GM19395 (cell line): ENCODE data around the gene DNAH5.

Source experiments
- ATAC-seq: cut with Tn5 transposase; IDR thresholded peaks from one replicate; pipeline ENCODE4 v1.9.1; 2021; ENCODE audit warnings: mild to moderate bottlenecking, moderate library complexity; ENCODE audit not compliant: unreplicated experiment

DNAH5 gene

DNA sequence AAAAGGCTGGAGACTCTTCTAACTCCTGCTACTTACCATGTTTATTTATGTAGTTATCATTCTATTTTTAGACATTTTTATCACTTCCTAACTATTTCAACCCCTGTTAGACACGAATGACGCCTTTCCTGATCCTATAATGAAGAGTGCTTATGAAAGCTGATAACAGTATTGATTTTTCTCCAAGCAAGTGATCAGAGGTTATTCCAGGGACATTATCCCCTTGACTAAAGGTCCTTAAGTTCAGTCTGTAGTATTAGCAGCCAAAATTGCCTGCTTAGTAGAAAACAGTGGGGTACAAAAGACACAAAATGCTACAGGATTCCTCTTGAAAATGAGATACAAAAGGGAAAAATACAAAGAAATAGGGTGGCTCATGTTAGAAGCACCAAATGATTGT is 235.6 kb downstream of the DNAH5 start:
- ATAC-seq: no peak

DNA sequence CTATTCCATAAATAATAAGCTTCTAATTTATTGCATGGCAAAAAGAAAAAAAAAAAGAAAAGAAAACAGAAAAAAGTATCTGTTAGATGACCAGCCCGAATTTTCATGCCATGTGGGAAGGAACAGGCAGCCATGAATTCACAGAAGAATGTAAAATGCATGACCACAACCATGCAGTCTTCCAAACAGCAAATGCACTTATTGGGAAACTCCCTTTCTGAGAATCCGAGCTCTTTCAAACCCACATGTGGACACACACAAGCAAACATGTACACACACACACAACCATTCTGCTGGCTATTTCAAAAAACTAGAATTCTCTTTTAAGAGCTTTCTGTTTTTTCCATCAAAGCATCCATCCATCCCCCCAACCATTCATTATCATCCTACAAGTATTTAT is 236.1 kb downstream of the DNAH5 start:
- ATAC-seq: no peak

DNA sequence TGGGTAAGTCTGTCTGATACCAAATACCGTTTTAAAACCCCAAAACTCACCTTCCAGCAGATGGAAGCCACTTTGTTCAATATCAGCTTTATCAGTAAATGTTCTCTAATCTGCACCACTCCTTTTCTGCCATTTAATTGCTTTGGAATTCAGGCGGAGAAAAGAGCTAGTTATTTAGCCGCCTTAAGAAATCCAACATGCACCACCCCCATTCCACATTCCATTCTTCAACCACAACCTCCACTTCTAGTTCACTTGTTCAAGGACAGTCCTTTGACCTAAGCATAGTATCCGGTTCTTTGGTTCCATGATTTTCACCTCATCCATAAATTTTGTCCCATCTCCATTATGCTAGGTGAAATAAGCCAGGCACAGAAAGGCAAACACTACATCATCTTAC is 240.1 kb downstream of the DNAH5 start:
- ATAC-seq: no peak

DNA sequence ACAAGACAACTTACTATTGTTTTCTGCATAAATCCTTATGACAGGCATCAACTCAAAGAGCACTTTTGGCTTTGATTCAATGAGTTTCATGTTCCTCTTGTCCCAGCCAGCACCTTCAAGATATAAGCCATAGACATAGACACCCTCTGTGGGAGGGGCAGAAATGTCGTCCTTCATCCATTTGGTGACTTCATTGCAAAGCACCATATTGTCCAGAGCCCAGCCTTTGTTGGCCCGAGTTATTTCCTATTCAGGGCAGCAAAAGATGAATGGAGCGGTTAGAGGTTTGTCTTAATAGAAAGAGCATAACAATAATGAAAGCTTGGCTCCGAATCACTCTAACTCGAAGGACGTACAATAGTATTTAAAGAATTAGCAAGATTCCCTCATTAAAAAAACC is 243.9 kb downstream of the DNAH5 start:
- ATAC-seq: no peak

DNA sequence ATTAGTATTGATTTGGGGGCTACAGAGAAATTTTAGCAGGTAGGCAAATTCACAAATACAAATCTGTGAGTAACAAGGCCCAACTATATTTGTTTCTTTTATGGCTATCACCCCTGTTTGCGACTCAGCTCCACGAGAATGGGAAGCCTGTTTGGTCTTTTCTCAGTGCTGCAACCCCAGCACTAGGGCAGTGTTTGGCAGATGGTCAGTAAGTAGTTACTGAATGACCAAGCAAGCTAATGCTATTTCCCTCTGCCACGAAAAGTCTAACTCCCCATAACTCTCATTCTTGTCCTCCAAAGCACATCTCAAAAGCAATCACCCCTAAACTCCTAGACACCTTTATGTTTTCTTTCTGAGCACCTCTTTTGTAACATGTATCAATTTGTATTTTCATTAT is 245.6 kb downstream of the DNAH5 start:
- ATAC-seq: no peak

DNA sequence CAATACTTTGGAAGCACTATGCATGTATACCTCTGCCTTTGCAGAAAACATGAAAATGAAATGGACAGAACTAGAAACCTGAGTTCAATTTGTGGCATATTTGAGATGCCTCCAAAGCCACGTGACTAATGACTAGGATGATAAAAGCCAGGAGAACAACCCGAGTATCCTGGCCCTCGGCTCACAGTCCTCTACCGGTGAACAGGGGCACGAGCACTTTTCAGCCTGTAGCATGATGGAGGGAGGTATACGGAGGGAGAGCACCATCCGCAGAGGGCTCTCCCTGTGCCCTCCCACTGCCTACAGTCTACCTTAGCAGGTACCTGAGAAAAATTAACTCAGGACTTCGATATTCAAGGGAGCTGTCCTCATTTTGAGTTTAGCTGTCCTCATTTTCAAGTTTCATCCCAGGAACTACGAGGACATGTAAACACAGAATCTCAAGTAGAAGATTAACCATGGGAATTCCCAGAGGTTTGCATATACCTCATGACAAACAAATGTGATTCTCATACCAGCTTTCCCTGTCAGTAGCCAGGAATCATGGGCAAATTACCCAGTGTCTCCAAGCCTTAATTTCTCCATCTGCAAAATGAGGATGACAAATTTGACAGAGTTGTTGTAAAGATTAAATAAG is 249.3 kb downstream of the DNAH5 start:
- no peak for ATAC-seq

DNA sequence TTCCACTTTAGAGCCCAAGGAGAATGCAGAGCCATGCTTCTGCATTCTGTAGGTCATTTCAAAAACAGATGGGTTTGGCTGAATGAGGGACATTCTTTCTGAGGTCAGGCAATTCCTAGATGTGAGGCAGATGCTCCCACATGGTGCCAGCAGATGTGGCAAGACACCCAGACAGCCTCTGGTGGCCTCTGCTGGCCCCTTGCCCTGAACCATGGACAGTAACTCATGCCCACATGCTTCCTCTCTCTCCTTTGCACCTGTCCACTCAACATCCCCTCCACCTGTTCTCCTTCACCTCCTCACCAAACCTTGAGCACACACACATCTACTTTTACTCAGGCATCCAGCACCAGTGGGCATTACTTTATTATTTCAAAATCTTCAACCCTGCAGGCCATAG is 252.3 kb downstream of the DNAH5 start:
- no peak for ATAC-seq

DNA sequence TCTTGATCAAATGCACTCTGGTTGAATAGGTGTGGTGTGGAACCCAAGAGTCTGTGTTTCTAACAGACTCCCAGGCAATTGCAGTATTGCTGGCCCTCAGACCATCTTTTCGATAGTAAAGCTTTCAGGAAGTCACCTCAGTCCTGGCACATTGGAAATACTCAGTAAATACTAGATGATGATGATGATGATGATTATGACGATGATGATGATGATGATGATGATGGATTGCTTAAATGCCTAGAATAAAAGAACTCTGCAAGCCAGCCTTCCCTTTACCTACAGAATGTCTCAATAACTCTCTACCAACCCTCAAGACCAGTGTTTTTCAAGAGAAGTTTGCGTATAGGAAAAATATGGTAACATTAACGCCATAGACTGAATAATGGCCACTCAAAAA is 268.0 kb downstream of the DNAH5 start:
- no peak for ATAC-seq

DNA sequence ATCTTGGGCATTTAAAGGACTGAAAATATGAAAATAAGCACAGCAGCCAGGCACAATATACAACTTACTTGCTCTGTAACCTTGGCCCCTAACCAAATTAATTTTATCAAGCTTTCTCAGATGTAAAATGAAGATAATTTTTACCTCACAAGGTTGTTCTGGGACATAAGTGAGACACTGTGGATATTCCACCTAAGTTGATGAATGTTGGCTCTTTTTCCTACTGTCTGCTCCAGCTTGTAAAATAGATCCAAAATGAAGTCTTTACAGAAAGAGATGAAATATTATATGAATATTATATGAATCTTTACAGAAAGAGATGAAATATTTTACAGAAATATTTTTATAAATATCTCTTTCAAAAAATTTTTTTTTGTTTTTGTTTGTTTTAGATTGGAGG is 270.1 kb downstream of the DNAH5 start:
- no peak for ATAC-seq

DNA sequence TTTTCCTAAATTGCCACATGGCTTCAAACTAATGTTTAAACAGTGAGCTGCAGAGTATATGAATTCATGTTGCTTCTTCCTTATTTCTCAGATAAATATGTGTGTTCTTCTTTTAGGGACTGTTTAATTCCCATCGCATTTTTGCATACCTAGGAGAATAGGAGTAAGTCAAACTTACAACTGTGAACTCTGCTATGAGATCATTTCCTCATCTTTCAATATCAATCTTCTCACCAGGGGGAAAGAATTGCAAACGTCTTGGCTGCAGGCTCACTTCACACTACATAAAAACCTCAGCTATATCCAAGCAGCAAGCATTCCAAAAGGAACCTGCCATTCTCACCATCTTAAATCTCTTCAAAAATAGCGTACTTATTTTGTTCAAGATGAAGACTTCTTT is 271.0 kb downstream of the DNAH5 start:
- no peak for ATAC-seq

DNA sequence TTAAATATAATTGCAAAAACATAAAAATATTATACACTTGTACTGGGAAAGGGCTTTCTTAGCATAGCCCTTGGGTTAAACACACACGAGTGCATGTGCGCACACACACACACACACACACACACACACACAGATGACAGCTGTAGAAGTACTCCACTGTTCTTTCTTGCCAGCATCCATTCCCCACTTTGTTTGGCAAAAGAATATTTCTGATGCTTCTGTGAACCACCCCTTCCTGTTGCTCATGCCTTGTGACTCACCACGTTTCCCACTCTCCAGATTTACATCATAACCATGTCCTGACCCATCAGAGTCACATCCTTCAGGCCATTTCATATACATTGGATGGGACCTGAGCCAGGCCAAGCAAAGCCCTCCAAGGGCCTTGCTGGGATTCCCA is 280.1 kb downstream of the DNAH5 start:
- ATAC-seq: no peak

DNA sequence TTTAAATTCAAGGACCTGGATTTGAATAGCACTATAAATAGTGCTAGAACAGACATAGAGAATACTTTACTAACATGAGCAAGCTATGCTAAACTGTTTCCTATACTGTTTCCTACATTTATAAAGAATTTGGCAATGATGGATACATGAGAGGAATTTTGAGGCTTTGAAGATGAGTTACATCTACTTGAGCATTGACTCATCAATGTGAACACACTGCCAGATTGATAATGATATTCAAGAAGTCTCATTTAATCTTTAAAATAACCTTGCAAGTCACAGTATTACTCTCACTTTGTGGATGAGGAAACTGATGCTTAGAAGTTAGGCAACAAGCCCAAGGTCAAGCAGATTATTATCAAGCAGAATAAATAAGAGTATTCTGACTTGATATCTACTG is 281.9 kb downstream of the DNAH5 start:
- ATAC-seq: no peak

DNA sequence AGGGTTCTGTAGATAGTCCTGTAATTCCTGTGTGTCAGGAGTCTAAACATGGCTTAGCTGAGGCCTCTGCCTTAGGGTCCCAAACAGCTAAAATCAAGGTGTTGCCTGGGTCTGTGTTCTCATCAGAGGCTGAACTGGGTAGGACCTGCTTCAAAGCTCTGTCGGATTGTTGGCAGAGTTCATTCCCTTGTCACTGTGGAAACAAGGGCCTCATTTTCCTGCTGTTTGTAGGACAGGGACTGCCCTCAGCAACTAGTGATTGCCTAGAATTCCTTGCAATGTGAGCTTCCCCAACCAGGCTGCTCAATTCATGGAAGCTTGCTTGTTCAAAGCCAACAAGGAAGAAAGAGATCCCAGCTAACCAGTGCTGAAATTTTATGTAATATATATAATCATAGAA is 283.2 kb downstream of the DNAH5 start:
- ATAC-seq: no peak

DNA sequence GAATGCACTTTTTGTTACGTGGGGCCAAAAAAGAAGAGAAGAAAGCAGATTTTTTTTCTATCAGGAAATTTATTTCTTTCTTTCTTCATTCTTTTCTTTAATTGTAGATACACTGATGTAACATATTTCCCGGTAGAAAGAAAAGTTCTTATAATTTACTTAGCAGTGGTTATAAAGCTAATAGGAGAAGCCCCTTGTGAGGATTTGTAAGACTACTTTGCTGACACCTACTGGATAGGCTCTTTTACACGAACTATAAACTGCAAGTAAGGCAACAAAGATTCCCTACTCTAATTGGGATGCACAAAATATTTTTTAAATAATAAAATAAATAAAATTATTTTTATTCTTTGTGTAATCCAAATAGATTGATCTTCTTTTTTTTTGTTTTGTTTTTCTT is 284.4 kb downstream of the DNAH5 start:
- ATAC-seq: no peak

DNA sequence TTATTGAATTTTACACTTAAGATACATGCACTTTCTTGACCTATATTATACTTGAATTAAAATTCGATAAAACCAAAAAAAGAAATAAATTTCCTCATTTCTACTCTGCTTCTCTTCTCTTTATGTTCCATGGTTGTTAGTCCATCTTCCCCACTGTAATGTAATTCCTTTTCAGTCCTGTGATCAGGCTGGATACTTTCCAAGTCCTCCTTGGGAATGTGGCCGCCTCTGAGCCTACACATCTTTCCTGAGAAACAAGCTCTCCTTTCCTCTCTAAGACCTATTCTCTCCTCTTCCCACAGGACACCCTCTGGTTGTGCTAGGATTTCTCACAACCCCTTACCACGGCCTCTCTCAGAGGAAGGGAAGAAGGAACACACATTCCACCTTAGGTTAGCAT is 285.1 kb downstream of the DNAH5 start:
- ATAC-seq: no peak

DNA sequence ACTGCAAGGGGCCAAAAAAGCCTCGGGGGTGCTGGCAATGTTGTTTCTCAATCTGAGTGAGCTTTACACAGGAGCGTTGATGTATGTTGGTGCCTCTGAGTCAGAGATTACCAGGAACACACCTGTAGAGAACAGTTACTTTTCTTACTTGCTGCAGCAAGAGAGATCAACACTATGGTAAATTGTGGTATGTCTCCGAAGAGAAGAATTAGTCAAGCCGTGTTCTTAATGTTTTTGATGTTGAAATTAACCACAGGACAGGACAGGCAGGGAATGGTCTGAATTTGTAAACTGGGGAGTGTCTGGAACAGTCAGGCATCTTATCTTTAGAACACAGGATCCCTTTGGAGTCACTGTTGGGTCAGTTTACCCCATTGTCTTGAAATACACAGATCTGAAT is 285.7 kb downstream of the DNAH5 start:
- no peak for ATAC-seq

DNA sequence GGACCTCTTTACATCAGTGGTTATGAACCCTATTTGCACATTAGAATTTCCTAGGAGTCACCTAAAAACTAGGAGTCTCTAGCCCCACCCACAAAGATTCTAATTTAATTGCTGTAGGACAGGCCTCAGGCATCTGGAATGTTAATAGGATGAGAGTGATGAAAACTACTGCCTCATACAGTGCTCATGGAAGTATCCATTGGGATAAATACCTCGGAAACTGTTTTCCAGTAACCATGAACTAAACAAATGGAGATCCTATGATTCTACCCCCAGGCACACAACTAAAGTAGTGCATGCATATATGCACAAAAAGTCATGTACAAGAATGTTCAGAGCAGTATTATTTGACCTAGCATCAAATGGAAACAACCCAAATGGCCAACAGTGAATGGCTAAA is 286.3 kb downstream of the DNAH5 start:
- ATAC-seq: no peak

DNA sequence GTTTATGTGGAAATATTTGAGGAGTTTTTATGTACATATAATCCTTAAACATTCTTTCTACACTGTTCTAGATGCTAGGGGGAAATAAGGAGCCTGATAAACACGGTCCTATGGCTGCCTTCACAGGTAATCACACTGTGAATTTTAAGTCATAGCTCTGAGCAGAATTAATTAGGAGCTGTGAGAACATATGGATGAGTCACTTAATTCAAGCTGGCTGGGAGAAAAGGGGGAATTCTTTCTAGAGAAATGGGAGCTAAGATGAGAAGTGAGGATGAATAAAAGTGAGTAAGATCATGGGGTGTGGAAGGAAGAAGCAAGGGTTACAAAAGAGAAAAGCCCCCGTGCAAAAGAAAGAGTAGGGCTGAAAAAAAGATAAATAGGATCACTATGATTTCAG is 290.8 kb downstream of the DNAH5 start:
- ATAC-seq: no peak

DNA sequence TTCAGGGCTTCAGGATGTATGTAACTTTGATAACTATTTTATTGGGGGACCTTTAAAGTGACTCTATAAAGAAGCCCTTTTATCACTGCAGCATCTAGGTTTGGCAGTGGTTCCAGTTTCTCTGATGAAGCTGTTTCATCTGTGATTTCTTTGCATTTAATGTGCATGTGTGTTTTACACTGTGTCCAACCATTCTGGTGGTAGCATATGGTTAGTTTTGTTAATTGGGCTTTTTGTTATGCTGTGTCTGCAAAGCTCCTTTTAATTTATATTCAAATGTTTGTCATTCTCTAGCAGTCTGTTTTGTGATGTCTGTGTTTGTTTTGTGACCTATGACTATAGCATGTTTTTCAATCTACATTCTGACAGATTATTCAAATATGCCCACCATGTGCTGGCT is 294.8 kb downstream of the DNAH5 start:
- no peak for ATAC-seq

DNA sequence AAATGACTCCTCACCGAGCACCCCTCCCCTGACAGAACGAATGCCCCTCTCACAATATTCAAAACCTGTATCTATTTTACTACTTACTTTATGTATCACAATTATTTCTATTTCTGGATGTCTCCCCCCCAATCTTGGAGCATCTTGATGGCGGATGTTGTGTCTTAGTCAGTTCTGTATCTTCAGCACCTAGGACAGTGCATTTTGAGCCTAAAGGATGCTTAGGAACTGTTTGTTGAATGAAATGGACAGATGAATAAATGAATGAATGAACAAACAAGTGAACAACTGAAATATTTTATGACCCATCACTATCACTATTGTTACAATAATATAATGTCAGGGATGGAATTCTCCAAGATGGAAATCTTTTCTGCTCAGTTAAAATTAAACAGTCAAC is 295.7 kb downstream of the DNAH5 start:
- no peak for ATAC-seq

DNA sequence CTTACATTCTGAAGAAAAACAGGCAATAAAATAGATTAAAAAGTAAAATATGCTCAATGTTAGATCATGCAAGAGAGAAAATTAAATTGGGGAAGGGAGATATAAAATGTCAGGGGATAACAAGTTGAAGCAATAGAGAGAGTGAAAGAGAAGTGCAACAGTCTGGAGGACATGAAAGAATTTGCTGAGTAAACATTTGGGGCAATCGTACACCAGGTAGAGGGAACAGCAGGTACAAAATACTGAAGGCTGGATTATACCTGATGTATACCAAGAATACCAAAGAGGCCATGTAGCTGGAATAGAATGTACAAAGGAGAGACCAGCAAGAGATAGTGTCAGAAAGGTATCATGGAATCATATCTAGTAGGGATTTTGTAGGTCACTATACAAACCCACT is 300.8 kb downstream of the DNAH5 start:
- ATAC-seq: no peak

DNA sequence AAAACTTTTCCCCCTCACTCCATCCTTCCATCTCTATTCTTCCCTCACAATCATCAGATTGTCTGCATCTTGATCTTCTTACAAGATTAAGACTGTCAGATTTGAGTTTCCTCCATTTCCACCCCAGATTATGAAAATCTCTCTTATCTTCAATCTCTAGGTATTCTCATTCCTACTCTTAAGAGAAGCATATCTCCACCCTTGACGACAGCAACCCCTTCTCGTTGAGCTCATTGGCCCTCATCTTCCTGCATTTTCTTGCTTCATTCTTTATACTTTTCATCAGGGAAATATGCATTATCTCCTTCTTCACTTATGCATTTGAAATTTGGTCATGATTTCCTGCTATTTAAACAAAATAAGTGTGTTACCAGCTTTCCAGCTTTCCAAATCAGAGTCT is 301.3 kb downstream of the DNAH5 start:
- no peak for ATAC-seq
